ENCODE measurements around the gene ADAMTS6.

The ADAMTS6 gene

DNA sequence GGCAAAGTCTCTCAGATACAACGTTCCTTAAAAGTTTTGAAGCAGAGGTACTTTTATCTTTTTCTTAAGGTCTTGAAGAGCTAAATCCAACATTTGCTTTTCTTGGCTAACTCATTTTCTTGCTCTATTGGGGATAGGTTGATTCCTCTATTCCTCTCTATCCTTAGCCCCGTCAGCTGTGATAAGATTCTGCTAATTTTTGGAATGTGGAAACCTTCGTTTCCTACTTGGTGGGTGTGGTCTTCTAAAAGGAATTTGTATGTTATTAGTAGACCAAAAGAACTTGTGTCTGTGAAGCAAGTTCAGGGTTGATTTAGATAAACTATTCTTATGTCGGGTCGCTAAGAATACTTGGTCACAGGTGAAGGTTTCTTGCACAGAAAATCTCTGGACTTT lies 308.6 kb downstream of the ADAMTS6 start:
- Histone ChIP-seq H3K27ac (no peak overlapping the region), H3K4me3 (no peak overlapping the region)

- H3K4me3 ChIP-seq = no peak overlapping the region
- no peak overlapping the region for H3K27ac ChIP-seq
Observed at GRCh38 chr5:65172486-65173129, 309.1 kb downstream of the ADAMTS6 start.

GRCh38 chr5:65171645-65172044 lies 310.1 kb downstream of the ADAMTS6 start:
- no peak overlapping the region for H3K27ac ChIP-seq
- H3K4me3 ChIP-seq = no peak overlapping the region

DNA sequence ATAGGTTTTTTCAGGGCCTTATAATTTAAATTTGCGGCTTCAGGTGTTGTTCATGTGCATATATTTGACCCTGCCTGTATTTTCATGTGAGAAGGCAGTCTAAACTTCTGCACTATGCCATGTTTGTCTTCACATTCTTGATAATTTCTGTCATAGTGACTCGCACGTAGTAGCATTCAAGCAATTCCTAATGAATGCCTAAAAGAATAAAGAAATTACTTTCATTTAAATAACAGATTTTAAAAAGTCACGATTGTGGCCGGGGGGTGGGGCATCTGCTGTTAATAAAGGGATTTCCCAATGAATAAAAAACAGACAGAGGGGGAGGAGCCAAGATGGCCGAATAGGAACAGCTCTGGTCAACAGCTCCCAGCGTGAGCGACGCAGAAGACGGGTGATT lies 318.0 kb downstream of the ADAMTS6 start:
- no peak overlapping the region for H3K27ac ChIP-seq
- no peak overlapping the region for H3K4me3 ChIP-seq

GRCh38 chr5:65161655-65162054 lies 320.1 kb downstream of the ADAMTS6 start:
- Histone ChIP-seq H3K4me3 (no peak overlapping the region), H3K27ac (no peak overlapping the region)

- Histone ChIP-seq H3K27ac (no peak overlapping the region), H3K4me3 (no peak overlapping the region)
Observed at GRCh38 chr5:65157906-65158603, 323.7 kb downstream of the ADAMTS6 start.

DNA sequence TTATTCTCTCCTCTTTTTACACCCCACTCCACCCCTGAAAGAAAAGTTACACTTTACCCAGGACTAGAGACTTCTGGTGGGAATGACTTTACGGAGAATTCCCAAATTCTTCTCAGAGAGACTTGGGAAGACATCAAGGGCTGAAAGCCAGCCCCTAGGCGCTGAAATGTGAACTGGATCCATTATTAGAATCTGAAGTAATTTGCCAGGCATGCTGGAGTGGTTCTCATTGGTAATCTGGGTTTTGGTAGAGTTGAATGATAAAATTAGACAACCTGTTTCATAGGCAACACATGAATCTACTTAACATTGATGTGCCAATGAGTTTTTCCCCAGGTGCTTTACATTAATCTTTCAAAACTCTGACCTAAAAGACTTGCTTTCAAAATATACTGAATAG lies 324.8 kb downstream of the ADAMTS6 start:
- H3K27ac ChIP-seq = no peak overlapping the region
- H3K4me3 ChIP-seq = no peak overlapping the region

- Histone ChIP-seq H3K27ac (peak overlapping the region in 1 of 21 experiments; percentile 8), H3K4me3 (no peak overlapping the region)
Observed at GRCh38 chr5:65152131-65152530, 329.6 kb downstream of the ADAMTS6 start.

DNA sequence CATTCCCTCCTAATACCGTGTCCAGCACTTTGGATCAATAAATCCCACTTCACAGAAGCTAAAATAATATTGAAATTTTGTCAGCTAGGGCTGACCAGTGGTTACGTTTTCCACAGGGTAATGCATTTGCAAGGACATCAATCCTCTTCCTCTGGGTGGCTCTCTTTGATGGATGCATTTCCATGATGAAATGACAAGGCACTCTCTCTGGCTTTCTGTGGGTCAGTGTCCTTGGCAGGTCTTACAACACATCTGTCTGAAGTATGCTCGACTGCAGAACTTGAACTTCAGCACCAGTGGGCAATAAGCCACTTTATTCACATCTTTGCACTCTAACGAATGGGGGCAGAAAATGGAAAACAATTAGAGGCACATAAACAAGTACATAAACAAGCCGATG lies 330.1 kb downstream of the ADAMTS6 start:
- no peak overlapping the region for H3K27ac ChIP-seq
- no peak overlapping the region for H3K4me3 ChIP-seq

- Histone ChIP-seq H3K4me3 (no peak overlapping the region), H3K27ac (no peak overlapping the region)
Observed at GRCh38 chr5:65150599-65151304, 331.0 kb downstream of the ADAMTS6 start.

GRCh38 chr5:65149827-65150226 lies 331.9 kb downstream of the ADAMTS6 start:
- Histone ChIP-seq H3K27ac (no peak overlapping the region), H3K4me3 (no peak overlapping the region)

DNA sequence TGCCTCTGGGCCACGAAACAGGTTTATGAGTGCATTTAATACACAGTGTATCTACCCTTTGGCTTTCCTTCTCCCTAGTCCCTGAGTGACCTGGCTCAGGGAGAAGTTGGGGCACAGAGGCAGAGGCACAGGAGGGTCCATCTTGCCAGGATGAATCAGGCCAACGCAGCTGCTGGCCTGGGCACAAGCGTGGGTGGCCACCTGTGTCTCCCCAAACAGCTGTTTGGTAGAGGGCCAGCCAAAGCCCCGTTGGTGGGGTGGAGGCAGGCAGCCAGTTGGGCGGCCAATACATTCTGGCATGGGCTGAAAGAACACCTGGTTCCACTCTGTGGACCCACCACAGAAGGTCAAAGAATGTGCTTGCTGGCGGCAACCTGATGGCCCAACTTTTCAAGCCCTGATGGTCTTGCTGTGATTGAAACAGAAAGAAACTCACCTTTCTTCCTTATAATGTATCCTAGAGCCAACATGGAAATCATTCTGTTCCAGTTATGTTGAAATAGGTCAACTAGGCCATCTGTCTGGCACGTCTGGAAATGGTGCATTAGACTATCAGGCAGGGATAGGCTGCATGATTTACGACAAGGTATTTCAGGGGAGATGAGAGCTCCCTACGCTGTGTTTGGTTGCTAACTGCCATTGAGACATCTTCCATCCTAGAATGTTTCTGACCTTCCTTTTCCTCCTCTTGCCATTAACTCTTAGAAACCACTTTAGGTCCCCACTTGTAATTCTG lies 337.4 kb downstream of the ADAMTS6 start:
- H3K4me3 ChIP-seq = no peak overlapping the region

DNA sequence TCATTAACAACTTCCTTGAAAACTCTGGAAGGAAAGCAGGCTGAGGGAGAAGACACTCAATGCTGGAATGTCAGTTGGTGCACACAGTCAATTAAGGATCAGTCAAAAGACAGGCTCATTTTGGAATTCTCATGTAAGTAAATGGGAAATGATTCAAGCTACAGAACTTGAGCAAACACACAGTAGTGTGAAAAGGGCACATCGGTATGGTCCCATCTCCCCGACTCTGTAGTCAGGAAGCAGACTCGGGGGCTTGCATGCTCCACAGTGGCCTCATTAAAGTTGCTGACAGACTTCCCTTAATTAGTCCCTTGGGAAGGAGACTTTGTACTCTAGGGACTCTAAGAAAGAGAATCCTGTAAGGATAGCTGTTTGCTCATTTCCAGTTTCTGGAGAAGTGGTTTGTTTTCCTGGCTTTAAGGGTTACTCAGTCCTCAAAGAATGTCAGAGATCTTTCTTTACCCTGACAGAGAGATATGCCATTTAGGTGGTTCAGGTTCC lies 339.2 kb downstream of the ADAMTS6 start:
- Histone ChIP-seq H3K4me3 (no peak overlapping the region), H3K27ac (no peak overlapping the region)

More for the DNA sequence above, 337.4 kb downstream of the ADAMTS6 start:
- H3K27ac ChIP-seq = no peak overlapping the region

DNA sequence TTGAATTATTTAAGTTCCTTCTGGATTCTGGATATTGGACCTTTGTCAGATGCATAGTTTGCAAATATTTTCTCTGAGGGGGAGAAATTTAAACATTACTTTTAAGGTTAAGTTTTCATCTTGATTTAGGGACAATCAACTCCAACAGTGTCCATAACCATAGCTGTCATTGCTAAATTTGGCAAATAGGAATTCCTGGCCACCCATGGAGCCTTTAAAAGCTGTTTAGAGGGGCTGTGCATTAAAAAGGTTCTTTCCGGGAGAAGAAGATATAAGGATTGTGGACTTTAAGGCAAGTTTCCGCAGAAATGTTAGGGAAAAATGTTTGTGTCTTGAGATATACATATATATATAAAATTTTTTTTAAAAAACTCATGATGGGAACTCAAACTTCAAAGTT lies 339.7 kb downstream of the ADAMTS6 start:
- H3K4me3 ChIP-seq = no peak overlapping the region

DNA sequence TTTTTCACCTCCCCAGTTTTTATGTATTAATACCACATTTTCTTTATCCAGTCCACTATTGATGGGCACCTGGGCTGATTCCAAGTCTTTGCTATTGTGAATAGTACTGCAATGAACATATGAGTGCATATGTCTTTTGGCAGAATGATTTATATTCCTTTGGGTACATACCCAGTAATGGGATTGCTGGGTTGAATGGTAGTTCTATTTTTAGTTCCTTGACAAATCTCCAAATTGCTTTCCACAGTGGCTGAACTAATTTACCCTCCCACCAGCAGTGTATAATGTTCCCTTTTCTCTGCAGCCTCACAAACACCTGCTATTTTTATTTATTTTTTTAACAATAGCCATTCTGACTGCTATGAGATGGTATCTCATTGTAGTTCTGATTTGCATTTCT lies 340.2 kb downstream of the ADAMTS6 start:
- no peak overlapping the region for H3K27ac ChIP-seq
- no peak overlapping the region for H3K4me3 ChIP-seq

More for the DNA sequence above, 339.7 kb downstream of the ADAMTS6 start:
- no peak overlapping the region for H3K27ac ChIP-seq

GRCh38 chr5:65137631-65138030 lies 344.1 kb downstream of the ADAMTS6 start:
- no peak overlapping the region for H3K27ac ChIP-seq
- H3K4me3 ChIP-seq = no peak overlapping the region

GRCh38 chr5:65133477-65134110 lies 348.1 kb downstream of the ADAMTS6 start:
- Histone ChIP-seq H3K4me3 (no peak overlapping the region), H3K27ac (no peak overlapping the region)

- Histone ChIP-seq H3K27ac (no peak overlapping the region), H3K4me3 (no peak overlapping the region)
Observed at GRCh38 chr5:65132386-65132785, 349.3 kb downstream of the ADAMTS6 start.

DNA sequence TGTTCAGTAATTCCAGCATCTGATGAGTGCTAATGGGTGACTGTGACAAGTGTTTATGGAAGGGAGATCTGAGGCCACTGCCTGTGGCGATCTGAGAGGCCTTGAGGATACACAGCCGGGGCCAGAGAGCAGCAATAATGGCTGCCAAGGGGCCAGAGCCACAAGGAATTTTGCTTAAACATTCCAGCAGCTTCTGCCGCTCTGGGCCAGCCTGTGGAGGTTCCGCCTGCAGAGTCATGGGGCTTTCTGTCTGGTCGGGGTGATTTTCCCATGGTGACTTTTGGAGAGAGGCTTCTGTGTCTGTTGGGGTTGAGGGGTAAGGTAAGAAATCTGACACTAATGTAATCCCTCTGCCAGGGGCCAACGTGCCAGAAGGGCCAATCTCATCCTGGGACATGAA lies 353.5 kb downstream of the ADAMTS6 start:
- H3K4me3 ChIP-seq = no peak overlapping the region
- H3K27ac ChIP-seq = no peak overlapping the region

Measured in skin epidermis (tissue), 12 donors.